GM23338 (cell line): ENCODE data around the gene MYOCD. TPM values are rescaled to one million over a fixed set of nuclear protein-coding genes. Genes with fewer than 3 reads are reported as not detected.

Experiments used
- ATAC-seq: fragments of 200-7000 bp; cut with Tn5 transposase; 3 replicates; pipeline ENCODE4 v1.9.1; 2020
- DNase-seq: peaks from one replicate; pipeline ENCODE4 v3.0.0-alpha.2; 2015; ENCODE audit warnings: low spot score
- H2AFZ ChIP-seq: fragments of 200-600 bp; sonication (generic); 2 replicates; pipeline ENCODE4 v1.8.0; 2016; ENCODE audit warnings: antibody characterized with exemption, mild to moderate bottlenecking, moderate library complexity
- H3F3A ChIP-seq: fragments of 200-600 bp; sonication (generic); replicated peaks from 2 replicates; pipeline ENCODE4 v1.8.0; 2017; ENCODE audit warnings: antibody characterized with exemption, mixed run types, low read depth
- H3K27ac ChIP-seq: fragments of 200-600 bp; sonication (generic); 2 replicates; pipeline ENCODE4 v1.6.1; 2016; ENCODE audit warnings: low read depth
- H3K27me3 ChIP-seq: fragments of 200-600 bp; sonication (generic); 2 replicates; pipeline ENCODE4 v1.8.0; 2016; ENCODE audit warnings: mild to moderate bottlenecking, mixed run types, moderate library complexity; ENCODE audit not compliant: insufficient read depth
- H3K36me3 ChIP-seq: fragments of 200-600 bp; sonication (generic); 2 replicates; pipeline ENCODE4 v1.8.0; 2016; ENCODE audit warnings: mild to moderate bottlenecking; ENCODE audit not compliant: insufficient read depth
- H3K4me1 ChIP-seq: fragments of 200-600 bp; sonication (generic); 2 replicates; pipeline ENCODE4 v1.8.0; 2016; ENCODE audit warnings: mild to moderate bottlenecking, moderate library complexity; ENCODE audit not compliant: insufficient read depth
- H3K4me2 ChIP-seq: fragments of 200-600 bp; sonication (generic); 2 replicates; pipeline ENCODE4 v1.7.1; 2017; ENCODE audit warnings: mixed run types
- H3K4me3 ChIP-seq: fragments of 200-600 bp; sonication (generic); 2 replicates; pipeline ENCODE4 v1.6.1; 2016; ENCODE audit warnings: mixed run types
- H3K79me2 ChIP-seq: fragments of 200-600 bp; sonication (generic); replicated peaks from 2 replicates; pipeline ENCODE4 v1.8.0; 2017; ENCODE audit warnings: mild to moderate bottlenecking; ENCODE audit not compliant: insufficient read depth
- H3K9me2 ChIP-seq: fragments of 200-600 bp; sonication (generic); 2 replicates; pipeline ENCODE4 v1.8.0; 2017; ENCODE audit not compliant: insufficient read depth
- H4K20me1 ChIP-seq: fragments of 200-600 bp; sonication (generic); replicated peaks from 2 replicates; pipeline ENCODE4 v1.8.0; 2017; ENCODE audit warnings: mild to moderate bottlenecking; ENCODE audit not compliant: insufficient read depth
- H3K27ac Mint-ChIP-seq: 2 replicates; pipeline ENCODE4 v1.8.0; 2020; ENCODE audit warnings: inconsistent platforms, mild to moderate bottlenecking, moderate library complexity, mixed read lengths
- H3K27me3 Mint-ChIP-seq: 3 replicates; pipeline ENCODE4 v1.8.0; 2022; ENCODE audit warnings: low read depth, mild to moderate bottlenecking, moderate library complexity, mixed read lengths, inconsistent platforms; ENCODE audit not compliant: insufficient read depth, poor library complexity
- H3K36me3 Mint-ChIP-seq: 3 replicates; pipeline ENCODE4 v1.8.0; 2021; ENCODE audit warnings: low read depth, mild to moderate bottlenecking, inconsistent platforms, moderate library complexity, mixed read lengths
- H3K4me1 Mint-ChIP-seq: 3 replicates; pipeline ENCODE4 v1.8.0; 2020; ENCODE audit warnings: mild to moderate bottlenecking, inconsistent platforms, mixed read lengths
- H3K4me3 Mint-ChIP-seq: 3 replicates; pipeline ENCODE4 v1.8.0; 2021; ENCODE audit warnings: moderate library complexity, mild to moderate bottlenecking, inconsistent platforms, mixed read lengths
- H3K9me3 Mint-ChIP-seq: 3 replicates; pipeline ENCODE4 v1.8.0; 2020; ENCODE audit warnings: moderate library complexity, mild to moderate bottlenecking, inconsistent platforms, mixed read lengths
- CREB1 ChIP-seq: fragments of 250-450 bp; sonication (Bioruptor Pico); IDR thresholded peaks from 2 replicates; pipeline ENCODE4 v1.5.0; 2020; ENCODE audit warnings: low read depth, mild to moderate bottlenecking, moderate library complexity
- CTCF ChIP-seq, 2 experiments: fragments of 200-600 bp in 1 of 2; sonication (generic) in 1 of 2; conservative IDR thresholded peaks; 2 replicates each; pipeline versions ENCODE4 v1.5.1 to v1.6.1; 2016 to 2017; ENCODE audit warnings: antibody characterized with exemption in 2 of 2, low read depth in 2 of 2, mild to moderate bottlenecking in 2 of 2, moderate library complexity in 1 of 2
- EZH2 ChIP-seq: fragments of 200-600 bp; sonication (generic); IDR thresholded peaks from one replicate; pipeline ENCODE4 v1.8.0; 2017; ENCODE audit warnings: antibody characterized with exemption, mild to moderate bottlenecking, low read depth; ENCODE audit not compliant: unreplicated experiment
- EZH2phosphoT487 ChIP-seq: fragments of 200-600 bp; sonication (generic); IDR thresholded peaks from one replicate; pipeline ENCODE4 v1.8.1; 2018; ENCODE audit warnings: antibody characterized with exemption; ENCODE audit not compliant: unreplicated experiment
- JUNB ChIP-seq: IDR thresholded peaks from one replicate; pipeline ENCODE4 v1.6.1; 2016; ENCODE audit warnings: antibody characterized with exemption; ENCODE audit not compliant: unreplicated experiment
- NANOG ChIP-seq: IDR thresholded peaks from 2 replicates; pipeline ENCODE4 v1.6.1; 2016; ENCODE audit warnings: antibody characterized with exemption, borderline replicate concordance
- POLR2AphosphoS5 ChIP-seq: IDR thresholded peaks from 2 replicates; pipeline ENCODE4 v1.6.1; 2016; ENCODE audit warnings: antibody characterized with exemption, low read depth
- REST ChIP-seq: IDR thresholded peaks from one replicate; pipeline ENCODE4 v1.6.1; 2018; ENCODE audit warnings: antibody characterized with exemption; ENCODE audit not compliant: unreplicated experiment
- STAT1 ChIP-seq: IDR thresholded peaks from one replicate; pipeline ENCODE4 v1.6.1; 2016; ENCODE audit warnings: antibody characterized with exemption; ENCODE audit not compliant: unreplicated experiment
- ZNF462 ChIP-seq: fragments of 250-450 bp; sonication (Bioruptor Pico); IDR thresholded peaks from 2 replicates; pipeline ENCODE4 v1.5.0; 2020; ENCODE audit warnings: mild to moderate bottlenecking, moderate library complexity
- polyA plus RNA-seq: library from polyadenylated mRNA; unstranded; fragments of >200 nt; fragmentation: Nextera tagmentation; extraction: Ambion mirVana; gene quantifications from 2 replicates; pipeline ENCODE4 v1.2.1, GENCODE V29; 2016
- total RNA-seq: library from RNA; depleted of rRNA; stranded (reverse); fragments of >200 nt; shearing (Covaris generic); gene quantifications from 2 replicates; pipeline ENCODE4 v1.2.3, GENCODE V29; 2014

Gene MYOCD
- total and polyA plus RNA-seq, 2 experiments from 2014 or later, result 0.80 to 2.4 TPM

GRCh38 chr17:12646761-12647422 lies 18.8 kb upstream of the MYOCD start:
- Mint-ChIP-seq H3K9me3 (peaks cover 12% of the 10 kb centered on the region), H3K4me3 (no peak overlapping the region), H3K36me3 (peaks cover 9% of the 10 kb centered on the region; the same call in 2 of the 3 replicates), H3K27me3 (no peaks in the 10 kb centered on the region), H3K4me1 (peaks cover 11% of the 10 kb centered on the region), H3K27ac (no peak overlapping the region)
- Histone ChIP-seq H3K36me3 (no peaks in the 10 kb centered on the region), H2AFZ (no peak overlapping the region), H3K4me3 (no peak overlapping the region), H3K27ac (no peak overlapping the region), H4K20me1 (no peaks in the 10 kb centered on the region), H3K4me2 (no peak overlapping the region), H3K9me2 (no peaks in the 10 kb centered on the region), H3K79me2 (no peaks in the 10 kb centered on the region), H3K4me1 (peaks cover 9% of the 10 kb centered on the region; the same call in 1 of the 2 replicates), H3F3A (no peaks in the 10 kb centered on the region), H3K27me3 (no peaks in the 10 kb centered on the region)
- DNase-seq (no peak), ATAC-seq (no peak)
- TF ChIP-seq REST (no peak), POLR2AphosphoS5 (no peak), EZH2phosphoT487 (no peak), JUNB (no peak), NANOG (no peak), CREB1 (CRISPR knock-in tag) (no peak), EZH2 (no peak), CTCF (conservative IDR thresholded peaks at IDR 0.05; ENCODE audit: low read depth in 2 of 2) (no peak), ZNF462 (CRISPR knock-in tag) (no peak), STAT1 (no peak)
